ENCODE data around the gene LPCAT1.

- no peak for TF ChIP-seq CTCF (IDR thresholded peaks at IDR 0.05; ENCODE audit: extremely low read depth in 1 of 2, insufficient read depth in 1 of 2, low read depth in 1 of 2, low read length in 2 of 2)
- TF ChIP-seq POLR2A (IDR thresholded peaks at IDR 0.05; ENCODE audit: low read depth, low read length), result no peak
- TF ChIP-seq POLR2AphosphoS5 (IDR thresholded peaks at IDR 0.05; ENCODE audit: insufficient read depth, low read depth, low read length), result no peak
- TF ChIP-seq EZH2 (IDR thresholded peaks at IDR 0.05; ENCODE audit: borderline replicate concordance, low read depth, low read length, severe bottlenecking), result no peak
- no peak for TF ChIP-seq MAX (IDR thresholded peaks at IDR 0.05; ENCODE audit: insufficient read depth, insufficient read length)
- TF ChIP-seq JUN (IDR thresholded peaks at IDR 0.05; ENCODE audit: borderline replicate concordance, insufficient read depth, insufficient read length, low read depth), result no peak
- no peak for TF ChIP-seq MYC (IDR thresholded peaks at IDR 0.05; ENCODE audit: low read depth, low read length)
- TF ChIP-seq FOS (IDR thresholded peaks at IDR 0.05; ENCODE audit: borderline replicate concordance, insufficient read depth, low read length), result no peak
These were observed 86.4 kb downstream of the LPCAT1 start for GRCh38 chr5:1437226-1437829.
